WTC11 (cell line): Measurements from ENCODE around the gene TRIM62. TPM values are rescaled to one million over a fixed set of nuclear protein-coding genes. Genes with fewer than 3 reads are reported as not detected.

Experiments used
- ATF1 ChIP-seq: sonication (generic); formaldehyde crosslinking; IDR thresholded peaks from 2 replicates; pipeline ENCODE4 v1.8.1; 2023; ENCODE audit warnings: mild to moderate bottlenecking, moderate library complexity, missing genetic modification reagents
- ATF2 ChIP-seq: sonication (generic); formaldehyde crosslinking; IDR thresholded peaks from 2 replicates; pipeline ENCODE4 v1.8.1; 2022; ENCODE audit warnings: low read depth, missing genetic modification reagents, borderline replicate concordance
- ATF6 ChIP-seq: sonication (generic); formaldehyde crosslinking; IDR thresholded peaks from 2 replicates; pipeline ENCODE4 v1.8.1; 2023; ENCODE audit warnings: mild to moderate bottlenecking, missing genetic modification reagents
- E2F4 ChIP-seq: sonication (generic); formaldehyde crosslinking; IDR thresholded peaks from 2 replicates; pipeline ENCODE4 v1.8.1; 2022; ENCODE audit warnings: low read depth, mild to moderate bottlenecking, moderate library complexity, missing genetic modification reagents, borderline replicate concordance
- E2F5 ChIP-seq: sonication (generic); formaldehyde crosslinking; IDR thresholded peaks from 2 replicates; pipeline ENCODE4 v1.8.1; 2022; ENCODE audit warnings: mild to moderate bottlenecking, moderate library complexity, missing genetic modification reagents
- EMX1 ChIP-seq: fragments of 250-450 bp; sonication (Bioruptor Pico); IDR thresholded peaks from 2 replicates; pipeline ENCODE4 v1.8.0; 2021; ENCODE audit warnings: mild to moderate bottlenecking
- FOXJ3 ChIP-seq: sonication (generic); formaldehyde crosslinking; IDR thresholded peaks from 2 replicates; pipeline ENCODE4 v1.9.0; 2021; ENCODE audit warnings: missing genetic modification reagents, mild to moderate bottlenecking, borderline replicate concordance
- FOXK1 ChIP-seq: sonication (generic); formaldehyde crosslinking; IDR thresholded peaks from 2 replicates; pipeline ENCODE4 v1.8.0; 2022; ENCODE audit warnings: mild to moderate bottlenecking, moderate library complexity, missing genetic modification reagents
- FOXP1 ChIP-seq: sonication (generic); formaldehyde crosslinking; IDR thresholded peaks from 2 replicates; pipeline ENCODE4 v1.8.0; 2022; ENCODE audit warnings: missing genetic modification reagents, mild to moderate bottlenecking, moderate library complexity, borderline replicate concordance
- FOXP4 ChIP-seq: sonication (generic); formaldehyde crosslinking; IDR thresholded peaks from 2 replicates; pipeline ENCODE4 v1.8.0; 2022; ENCODE audit warnings: mild to moderate bottlenecking, missing genetic modification reagents
- HMGA2 ChIP-seq: fragments of 250-450 bp; sonication (Bioruptor Pico); IDR thresholded peaks from 2 replicates; pipeline ENCODE4 v1.4.0; 2021; ENCODE audit warnings: mild to moderate bottlenecking, moderate library complexity
- HMGXB4 ChIP-seq: sonication (generic); formaldehyde crosslinking; IDR thresholded peaks from 2 replicates; pipeline ENCODE4 v1.8.1; 2023; ENCODE audit warnings: mild to moderate bottlenecking, moderate library complexity, missing genetic modification reagents
- IRF2 ChIP-seq: sonication (generic); formaldehyde crosslinking; IDR thresholded peaks from 2 replicates; pipeline ENCODE4 v1.8.0; 2022; ENCODE audit warnings: low read depth, missing genetic modification reagents, borderline replicate concordance
- MXD4 ChIP-seq: fragments of 250-450 bp; sonication (Bioruptor Pico); IDR thresholded peaks from 2 replicates; pipeline ENCODE4 v1.8.0; 2021; ENCODE audit warnings: mild to moderate bottlenecking, moderate library complexity, borderline replicate concordance
- NFE2L1 ChIP-seq: sonication (generic); formaldehyde crosslinking; IDR thresholded peaks from 2 replicates; pipeline ENCODE4 v1.8.1; 2023; ENCODE audit warnings: missing genetic modification reagents
- OVOL2 ChIP-seq: fragments of 250-450 bp; sonication (Bioruptor Pico); IDR thresholded peaks from 2 replicates; pipeline ENCODE4 v1.9.0; 2021; ENCODE audit warnings: mild to moderate bottlenecking, borderline replicate concordance
- PRRX2 ChIP-seq: fragments of 250-450 bp; sonication (Bioruptor Pico); IDR thresholded peaks from 2 replicates; pipeline ENCODE4 v1.8.0; 2021; ENCODE audit warnings: mild to moderate bottlenecking
- TEAD1 ChIP-seq: sonication (generic); formaldehyde crosslinking; IDR thresholded peaks from 2 replicates; pipeline ENCODE4 v1.8.0; 2022; ENCODE audit warnings: mild to moderate bottlenecking, missing genetic modification reagents
- TEAD4 ChIP-seq: sonication (generic); formaldehyde crosslinking; IDR thresholded peaks from 2 replicates; pipeline ENCODE4 v1.8.0; 2022; ENCODE audit warnings: mild to moderate bottlenecking, missing genetic modification reagents
- ZBTB43 ChIP-seq: sonication (generic); formaldehyde crosslinking; IDR thresholded peaks from 2 replicates; pipeline ENCODE4 v1.8.1; 2023; ENCODE audit warnings: mild to moderate bottlenecking, missing genetic modification reagents
- ZNF219 ChIP-seq: sonication (generic); formaldehyde crosslinking; IDR thresholded peaks from 2 replicates; pipeline ENCODE4 v1.8.0; 2023; ENCODE audit warnings: missing genetic modification reagents, mild to moderate bottlenecking, borderline replicate concordance
- ZNF232 ChIP-seq: sonication (generic); formaldehyde crosslinking; IDR thresholded peaks from 2 replicates; pipeline ENCODE4 v1.8.0; 2022; ENCODE audit warnings: mild to moderate bottlenecking, missing genetic modification reagents
- total RNA-seq: library from RNA; stranded (reverse); gene quantifications from 3 replicates; pipeline ENCODE4 v1.2.3, GENCODE V29; 2021
- TF ChIP-seq, protein P1 (sequence below): fragments of 250-450 bp; sonication (Bioruptor Pico); conservative IDR thresholded peaks from 2 replicates; pipeline ENCODE4 v1.9.0; 2021; ENCODE audit warnings: mild to moderate bottlenecking
- TF ChIP-seq, protein P2 (sequence below): sonication (generic); formaldehyde crosslinking; IDR thresholded peaks from 2 replicates; pipeline ENCODE4 v1.8.0; 2023; ENCODE audit warnings: missing genetic modification reagents

Gene TRIM62
- total RNA-seq, 1 experiment from 2014 or later, result 13.6 TPM

DNA sequence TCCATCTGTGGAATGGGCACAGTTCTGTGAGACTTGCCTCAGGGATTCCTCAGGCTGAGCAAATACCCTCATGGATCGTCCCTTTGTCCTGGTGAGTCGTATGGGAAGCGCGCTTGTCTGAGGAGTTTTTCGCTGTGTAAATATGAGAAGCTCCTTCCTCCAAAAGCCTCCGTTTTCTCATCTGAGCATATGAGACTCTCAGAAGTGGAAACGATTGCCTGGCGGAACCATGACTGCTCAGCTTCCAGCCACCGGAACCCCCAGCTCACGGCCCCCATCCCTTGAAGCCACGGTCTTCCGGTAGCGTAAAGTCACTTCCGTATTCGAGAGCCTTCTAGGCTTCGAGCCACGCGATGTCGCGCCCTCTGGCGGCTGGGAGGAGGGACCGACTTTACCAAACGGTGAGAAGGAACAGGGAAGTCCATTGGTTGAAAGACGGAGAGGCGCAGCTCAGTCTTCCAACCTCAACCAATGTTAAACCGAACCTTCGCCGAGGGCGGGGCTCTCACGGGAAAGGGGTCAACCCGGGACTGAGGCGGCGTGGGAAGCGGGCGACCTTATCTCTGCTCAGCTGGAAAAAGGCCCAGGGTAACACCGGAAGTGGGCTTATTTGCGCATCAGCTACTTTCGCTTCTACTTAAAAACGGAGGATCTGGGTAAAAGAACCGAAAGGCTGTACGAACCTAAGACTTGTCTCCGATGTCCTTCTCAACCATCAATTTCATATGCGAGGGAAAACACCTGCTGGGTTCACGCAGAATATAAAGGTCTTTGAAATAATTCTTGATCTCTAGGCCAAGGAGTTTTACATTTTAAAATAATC is 54.6 kb downstream of the TRIM62 start (continued):
- TF ChIP-seq ATF6 (no peak), NFE2L1 (CRISPR knock-in tag) (no peak), FOXJ3 (no peak), EMX1 (CRISPR knock-in tag) (no peak), FOXP4 (CRISPR knock-in tag) (no peak; the same call in 1 of the 2 replicates), ATF1 (no peak), IRF2 (no peak), HMGXB4 (CRISPR knock-in tag) (peak; percentile 47; the same call in 1 of the 2 replicates), ZNF232 (CRISPR knock-in tag) (peak; percentile 58; the same call in 1 of the 2 replicates), E2F4 (CRISPR knock-in tag) (no peak), OVOL2 (no peak), E2F5 (no peak), PRRX2 (CRISPR knock-in tag) (no peak), HMGA2 (CRISPR knock-in tag) (no peak), FOXP1 (CRISPR knock-in tag) (peak; percentile 60; the same call in 1 of the 2 replicates), ATF2 (CRISPR knock-in tag) (no peak), FOXK1 (CRISPR knock-in tag) (peak; percentile 65), ZNF219 (CRISPR knock-in tag) (no peak), TEAD1 (CRISPR knock-in tag) (peak; percentile 92), ZBTB43 (CRISPR knock-in tag) (no peak), MXD4 (CRISPR knock-in tag) (no peak), TEAD4 (CRISPR knock-in tag) (no peak)
- TF ChIP-seq, protein P1, sequence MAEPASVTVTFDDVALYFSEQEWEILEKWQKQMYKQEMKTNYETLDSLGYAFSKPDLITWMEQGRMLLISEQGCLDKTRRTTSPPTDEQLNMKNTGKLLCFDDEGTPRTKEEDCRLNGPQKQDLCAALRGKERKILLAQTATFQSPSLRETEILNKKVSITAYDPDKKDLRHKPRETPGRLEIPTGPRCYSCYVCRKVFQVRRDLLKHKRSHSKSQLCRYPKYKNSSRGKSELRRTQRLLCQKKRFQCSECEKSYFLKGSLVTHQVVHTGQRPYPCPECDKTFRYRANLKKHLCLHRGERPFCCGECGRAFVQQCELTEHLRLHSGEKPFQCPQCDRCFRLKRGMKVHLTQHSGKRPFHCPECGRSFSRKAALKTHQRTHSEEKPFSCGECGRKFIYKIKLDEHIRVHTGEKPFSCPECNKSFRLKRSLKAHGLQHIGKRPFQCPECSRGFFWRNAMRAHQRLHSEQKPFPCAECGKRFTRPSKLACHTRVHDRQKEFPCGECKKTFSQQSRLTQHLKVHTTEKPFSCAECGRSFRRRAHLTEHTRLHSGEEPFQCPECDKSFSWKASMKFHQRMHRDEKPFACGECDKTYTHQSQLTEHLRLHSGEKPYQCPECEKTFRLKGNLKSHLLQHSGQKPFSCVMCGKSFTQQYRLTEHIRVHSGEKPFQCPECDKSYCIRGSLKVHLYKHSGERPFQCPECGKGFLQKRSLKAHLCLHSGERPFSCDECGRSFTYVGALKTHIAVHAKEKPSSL (CRISPR knock-in tag), result no peak
- TF ChIP-seq, protein P2, sequence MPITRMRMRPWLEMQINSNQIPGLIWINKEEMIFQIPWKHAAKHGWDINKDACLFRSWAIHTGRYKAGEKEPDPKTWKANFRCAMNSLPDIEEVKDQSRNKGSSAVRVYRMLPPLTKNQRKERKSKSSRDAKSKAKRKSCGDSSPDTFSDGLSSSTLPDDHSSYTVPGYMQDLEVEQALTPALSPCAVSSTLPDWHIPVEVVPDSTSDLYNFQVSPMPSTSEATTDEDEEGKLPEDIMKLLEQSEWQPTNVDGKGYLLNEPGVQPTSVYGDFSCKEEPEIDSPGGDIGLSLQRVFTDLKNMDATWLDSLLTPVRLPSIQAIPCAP, result no peak
